CD14-positive monocyte (primary cell): Measurements from ENCODE around the gene SLC38A2. TPM values are rescaled to one million over a fixed set of nuclear protein-coding genes. Genes with fewer than 3 reads are reported as not detected.

Experiments
- DNase-seq, 3 donors: peaks; one replicate each; pipeline ENCODE4 v3.0.0-alpha.2; 2011 to 2022
- H2AFZ ChIP-seq: 2 replicates; pipeline ENCODE4 v1.6.0; 2012; ENCODE audit warnings: mild to moderate bottlenecking, low read depth, low read length, inconsistent platforms; ENCODE audit not compliant: insufficient read depth, poor library complexity, severe bottlenecking
- H3K27ac ChIP-seq, 2 donors: 1 replicate in 1 of 2; 2 replicates in 1 of 2; pipeline ENCODE4 v1.5.1; 2012 to 2013; ENCODE audit warnings: low read length in 2 of 2, control low read depth in 1 of 2, inconsistent platforms in 1 of 2, low read depth in 1 of 2, mild to moderate bottlenecking in 1 of 2
- H3K27me3 ChIP-seq, 2 donors: one replicate each; pipeline versions ENCODE4 v1.6.0 to v1.6.1; 2011 to 2013; ENCODE audit warnings: low read length in 2 of 2; ENCODE audit not compliant: control insufficient read depth in 2 of 2, insufficient read depth in 2 of 2
- H3K36me3 ChIP-seq, 2 donors: replicated peaks in 1 of 2; 1 replicate in 1 of 2; 2 replicates in 1 of 2; pipeline versions ENCODE4 v1.5.1 to v1.6.1; 2012 to 2013; ENCODE audit warnings: low read length in 2 of 2, control low read depth in 1 of 2, inconsistent platforms in 1 of 2, mild to moderate bottlenecking in 1 of 2; ENCODE audit not compliant: insufficient read depth in 2 of 2, control insufficient read depth in 1 of 2
- H3K4me1 ChIP-seq, 2 donors: 1 replicate in 1 of 2; 2 replicates in 1 of 2; pipeline versions ENCODE4 v1.5.1 to v1.6.1; 2012 to 2013; ENCODE audit warnings: low read length in 2 of 2, control low read depth in 1 of 2, inconsistent platforms in 1 of 2, mild to moderate bottlenecking in 1 of 2, moderate library complexity in 1 of 2; ENCODE audit not compliant: insufficient read depth in 2 of 2, control insufficient read depth in 1 of 2
- H3K4me2 ChIP-seq: replicated peaks from 2 replicates; pipeline ENCODE3; 2012; ENCODE audit warnings: low read length, moderate library complexity, mild to moderate bottlenecking; ENCODE audit not compliant: poor library complexity, severe bottlenecking; ENCODE audit errors: extremely low read depth
- H3K4me3 ChIP-seq, 3 experiments: fragments of 200-600 bp in 1 of 3; sonication (generic) in 1 of 3; replicated peaks in 1 of 3; 1 replicate in 2 of 3; 2 replicates in 1 of 3; pipeline ENCODE4 v1.5.1; 2011 to 2013; ENCODE audit warnings: low read length in 3 of 3, mild to moderate bottlenecking in 3 of 3, control low read depth in 2 of 3, low read depth in 2 of 3, inconsistent platforms in 1 of 3, moderate library complexity in 1 of 3
- H3K79me2 ChIP-seq: 2 replicates; pipeline ENCODE4 v1.6.0; 2012; ENCODE audit warnings: mild to moderate bottlenecking, control low read depth, inconsistent platforms, low read length, moderate library complexity; ENCODE audit not compliant: insufficient read depth
- H3K9ac ChIP-seq: 2 replicates; pipeline ENCODE4 v1.6.0; 2017; ENCODE audit warnings: low read length, mild to moderate bottlenecking; ENCODE audit not compliant: insufficient read depth, poor library complexity, severe bottlenecking
- H3K9me3 ChIP-seq, 2 donors: replicated peaks in 1 of 2; 1 replicate in 1 of 2; 2 replicates in 1 of 2; pipeline versions ENCODE4 v1.5.1 to v1.6.1; 2012 to 2013; ENCODE audit warnings: low read length in 2 of 2, control low read depth in 1 of 2; ENCODE audit not compliant: control insufficient read depth in 1 of 2, insufficient read depth in 1 of 2
- H4K20me1 ChIP-seq: 2 replicates; pipeline ENCODE4 v1.6.0; 2012; ENCODE audit warnings: mild to moderate bottlenecking, low read length, control low read depth, moderate library complexity; ENCODE audit not compliant: insufficient read depth
- H3K27ac Mint-ChIP-seq, 7 donors: one replicate each; pipeline ENCODE4 v1.8.0; 2020; ENCODE audit warnings: mild to moderate bottlenecking in 7 of 7, mixed read lengths in 7 of 7, moderate library complexity in 6 of 7, inconsistent platforms in 2 of 7
- H3K27me3 Mint-ChIP-seq, 3 donors: one replicate each; pipeline ENCODE4 v1.8.0; 2021 to 2022; ENCODE audit warnings: low read depth in 3 of 3, mild to moderate bottlenecking in 3 of 3, mixed read lengths in 3 of 3, moderate library complexity in 3 of 3, inconsistent platforms in 1 of 3
- H3K36me3 Mint-ChIP-seq, 2 donors: one replicate each; pipeline ENCODE4 v1.8.0; 2020; ENCODE audit warnings: mixed read lengths in 2 of 2, inconsistent platforms in 1 of 2, mild to moderate bottlenecking in 1 of 2
- H3K4me1 Mint-ChIP-seq: one replicate; pipeline ENCODE4 v1.8.0; 2020; ENCODE audit warnings: mild to moderate bottlenecking, mixed read lengths
- H3K4me3 Mint-ChIP-seq, 2 donors: one replicate each; pipeline ENCODE4 v1.8.0; 2020; ENCODE audit warnings: mild to moderate bottlenecking in 2 of 2, mixed read lengths in 2 of 2, moderate library complexity in 1 of 2
- H3K9me3 Mint-ChIP-seq, 7 donors: one replicate each; pipeline ENCODE4 v1.8.0; 2020 to 2022; ENCODE audit warnings: mixed read lengths in 7 of 7, mild to moderate bottlenecking in 6 of 7, moderate library complexity in 6 of 7, inconsistent platforms in 2 of 7
- WGBS: methylation state at CpG from one replicate; pipeline ENCODE4 v1.1.5; 2013; ENCODE audit warnings: missing lambda C conversion rate; ENCODE audit not compliant: insufficient coverage; 5-methylcytosine and 5-hydroxymethylcytosine counted together
- intact Hi-C, 2 donors: fragments of 100-400 bp; cut with micrococcal nuclease; formaldehyde crosslinking; loops; one replicate each; pipeline versions ENCODE4 v1.15.0 to v1.15.1; 2023
- polyA plus RNA-seq, 3 donors: library from polyadenylated mRNA; depleted of rRNA in 1 of 3; unstranded in 2 of 3; stranded (reverse) in 1 of 3; fragments of 300-500 nt in 2 of 3; fragments of >200 nt in 1 of 3; fragmentation: Illumina TruSeq in 2 of 3; gene quantifications; 1 replicate in 2 of 3; 2 replicates in 1 of 3; pipeline ENCODE4 v1.2.3, GENCODE V29; 2012 to 2021
- TF ChIP-seq, protein P1 (sequence below): fragments of 200-600 bp; IDR thresholded peaks from one replicate; pipeline ENCODE4 v1.8.0; 2022; ENCODE audit warnings: antibody characterized with exemption, mild to moderate bottlenecking

Gene SLC38A2
- polyA plus RNA-seq, 3 donors, result 33.8 to 116 (median 48.7) TPM

- DNase-seq, result no peak
- Histone ChIP-seq H3K4me2 (no peak overlapping the region), H3K36me3 (no peaks in the 10 kb centered on the region), H4K20me1 (no peaks in the 10 kb centered on the region), H3K27ac (no peak overlapping the region), H3K9me3 (peaks cover 12% of the 10 kb centered on the region in 2 donors), H3K27me3 (no peaks in the 10 kb centered on the region), H2AFZ (no peak overlapping the region), H3K4me1 (no peaks in the 10 kb centered on the region), H3K9ac (no peak overlapping the region), H3K4me3 (no peak overlapping the region), H3K79me2 (no peaks in the 10 kb centered on the region)
- 100% methylated on average over 1 of the region's 1 CpG for WGBS
- no peak overlapping the region for H3K4me3 Mint-ChIP-seq
- no peaks in the 10 kb centered on the region for H3K4me1 Mint-ChIP-seq
- intact Hi-C loops, result no loop called here
- H3K9me3 Mint-ChIP-seq, result peaks cover 0 to 5% (median 3%) of the 10 kb centered on the region in 7 donors
- TF ChIP-seq, protein P1, sequence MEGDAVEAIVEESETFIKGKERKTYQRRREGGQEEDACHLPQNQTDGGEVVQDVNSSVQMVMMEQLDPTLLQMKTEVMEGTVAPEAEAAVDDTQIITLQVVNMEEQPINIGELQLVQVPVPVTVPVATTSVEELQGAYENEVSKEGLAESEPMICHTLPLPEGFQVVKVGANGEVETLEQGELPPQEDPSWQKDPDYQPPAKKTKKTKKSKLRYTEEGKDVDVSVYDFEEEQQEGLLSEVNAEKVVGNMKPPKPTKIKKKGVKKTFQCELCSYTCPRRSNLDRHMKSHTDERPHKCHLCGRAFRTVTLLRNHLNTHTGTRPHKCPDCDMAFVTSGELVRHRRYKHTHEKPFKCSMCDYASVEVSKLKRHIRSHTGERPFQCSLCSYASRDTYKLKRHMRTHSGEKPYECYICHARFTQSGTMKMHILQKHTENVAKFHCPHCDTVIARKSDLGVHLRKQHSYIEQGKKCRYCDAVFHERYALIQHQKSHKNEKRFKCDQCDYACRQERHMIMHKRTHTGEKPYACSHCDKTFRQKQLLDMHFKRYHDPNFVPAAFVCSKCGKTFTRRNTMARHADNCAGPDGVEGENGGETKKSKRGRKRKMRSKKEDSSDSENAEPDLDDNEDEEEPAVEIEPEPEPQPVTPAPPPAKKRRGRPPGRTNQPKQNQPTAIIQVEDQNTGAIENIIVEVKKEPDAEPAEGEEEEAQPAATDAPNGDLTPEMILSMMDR, result no peak
- H3K27ac Mint-ChIP-seq, result no peak overlapping the region
- H3K27me3 Mint-ChIP-seq, result no peaks in the 10 kb centered on the region
- no peaks in the 10 kb centered on the region for H3K36me3 Mint-ChIP-seq
Measured at GRCh38 chr12:46320731-46321130, 51.8 kb downstream of the SLC38A2 start.

GRCh38 chr12:46318037-46318436 is 54.5 kb downstream of the SLC38A2 start:
- no peaks in the 10 kb centered on the region for H4K20me1 ChIP-seq
- H3K4me3 Mint-ChIP-seq, result no peak overlapping the region
- no peak overlapping the region for H3K4me2 ChIP-seq
- H3K4me3 ChIP-seq, result no peak overlapping the region
- no peak overlapping the region for H3K9ac ChIP-seq
- H3K79me2 ChIP-seq, result no peaks in the 10 kb centered on the region
- H3K36me3 ChIP-seq, result no peaks in the 10 kb centered on the region
- no peak for DNase-seq
- H3K4me1 Mint-ChIP-seq, result no peaks in the 10 kb centered on the region
- intact Hi-C loops, result no loop called here
- 92% methylated on average over 3 of the region's 5 CpGs for WGBS
- TF ChIP-seq, protein P1, result no peak
- H3K27ac Mint-ChIP-seq, result no peak overlapping the region
- H2AFZ ChIP-seq, result no peak overlapping the region
- H3K27me3 ChIP-seq, result no peaks in the 10 kb centered on the region
- no peaks in the 10 kb centered on the region for H3K4me1 ChIP-seq
- H3K36me3 Mint-ChIP-seq, result peaks cover 0 to 3% of the 10 kb centered on the region in 2 donors
- H3K9me3 ChIP-seq, result no peaks in the 10 kb centered on the region
- H3K27ac ChIP-seq, result no peak overlapping the region
- H3K27me3 Mint-ChIP-seq, result no peaks in the 10 kb centered on the region
- peaks cover under 1 to 12% (median 5%) of the 10 kb centered on the region in 7 donors for H3K9me3 Mint-ChIP-seq

Other genes with a start within 250 kb of the SLC38A2 start
- gene SLC38A1, start 103.7 kb downstream of the SLC38A2 start, polyA plus RNA-seq, result 1 to 10 TPM in 2 of 3 donors, under 1 TPM in 1; 0.92 to 1.9 (median 1.6) TPM